Astrocyte (in vitro differentiated cells and primary cell): Measurements from ENCODE around the gene PRSS53.

Experiments used
- CTCF ChIP-seq: IDR thresholded peaks from 2 replicates; pipeline ENCODE4 v1.5.1; 2011; ENCODE audit warnings: low read depth, mild to moderate bottlenecking, inconsistent platforms, low read length, moderate library complexity; ENCODE audit not compliant: insufficient read depth
- EZH2 ChIP-seq: IDR thresholded peaks from 2 replicates; pipeline ENCODE4 v1.6.1; 2012; ENCODE audit warnings: mild to moderate bottlenecking, low read length, inconsistent platforms; ENCODE audit not compliant: insufficient read depth

GRCh38 chr16:31043352-31043751 is 45.4 kb downstream of the PRSS53 start:
- no peak for TF ChIP-seq CTCF
- TF ChIP-seq EZH2 = no peak
